NK-92 (cell line): Measurements from ENCODE around the gene VPS45.
"Not testable (repeated sequence)": the region's sequence is repeated elsewhere in the genome, so short reads cannot be mapped to it uniquely, and the experiment has no call there.

Source experiments
- DNase-seq: peaks from one replicate; lab custom pipeline; 2025; ENCODE audit not compliant: unreplicated experiment; lab: John Stamatoyannopoulos, UW

VPS45 gene

GRCh38 chr1:150127464-150127863 lies 59.9 kb downstream of the VPS45 start:
- no peak for DNase-seq

- no peak for DNase-seq
Measured at GRCh38 chr1:150127868-150128267, 60.3 kb downstream of the VPS45 start.

- DNase-seq, result no peak
Measured at GRCh38 chr1:150132372-150132771, 64.8 kb downstream of the VPS45 start.

- DNase-seq, result no peak
Measured at GRCh38 chr1:150134537-150134936, 67.0 kb downstream of the VPS45 start.

GRCh38 chr1:150135400-150135799 lies 67.8 kb downstream of the VPS45 start:
- DNase-seq, result not testable (repeated sequence)

GRCh38 chr1:150138044-150138443 lies 70.5 kb downstream of the VPS45 start:
- DNase-seq, result no peak

- no peak for DNase-seq
Measured at GRCh38 chr1:150141452-150141851, 73.9 kb downstream of the VPS45 start.

- no peak for DNase-seq
Measured at GRCh38 chr1:150142083-150142482, 74.5 kb downstream of the VPS45 start.

- DNase-seq, result no peak
Measured at GRCh38 chr1:150144606-150145005, 77.0 kb downstream of the VPS45 start.

GRCh38 chr1:150146016-150146415 lies 78.4 kb downstream of the VPS45 start:
- DNase-seq, result not testable (repeated sequence)

GRCh38 chr1:150146849-150147542 lies 79.4 kb downstream of the VPS45 start:
- DNase-seq, result no peak

- DNase-seq, result no peak
Measured at GRCh38 chr1:150148837-150149270, 81.3 kb downstream of the VPS45 start.

GRCh38 chr1:150149271-150150132 lies 81.9 kb downstream of the VPS45 start, which contains the start of gene PLEKHO1:
TSS of gene PLEKHO1 (plus strand) at chr1:150149916. CDS start at chr1:150150258, 342 bp downstream.
- no peak for DNase-seq

GRCh38 chr1:150150133-150151021 lies 82.8 kb downstream of the VPS45 start:
- no peak for DNase-seq

- no peak for DNase-seq
Measured at GRCh38 chr1:150151291-150152181, 84.0 kb downstream of the VPS45 start.

GRCh38 chr1:150152182-150152536 lies 84.6 kb downstream of the VPS45 start:
- no peak for DNase-seq

GRCh38 chr1:150152772-150153456 lies 85.3 kb downstream of the VPS45 start:
- DNase-seq, result no peak

GRCh38 chr1:150154143-150154542 lies 86.6 kb downstream of the VPS45 start:
- DNase-seq, result no peak

GRCh38 chr1:150155413-150156071 lies 88.0 kb downstream of the VPS45 start:
- DNase-seq, result no peak
